22Rv1 (cell line): Measurements from ENCODE around the gene CDC42.
A peak's percentile ranks its signal among the peaks of the same experiment; 100 is the strongest.
"Not testable (repeated sequence)": the region's sequence is repeated elsewhere in the genome, so short reads cannot be mapped to it uniquely, and the experiment has no call there.

Experiments used
- H3K27ac ChIP-seq: fragments of 450-650 bp; 2 replicates; pipeline ENCODE4 v1.5.1; 2017
- CTCF ChIP-seq: fragments of 450-650 bp; IDR thresholded peaks from 2 replicates; pipeline ENCODE4 v1.5.1; 2017; ENCODE audit warnings: mild to moderate bottlenecking
- ZFX ChIP-seq: fragments of 450-650 bp; IDR thresholded peaks from 2 replicates; pipeline ENCODE4 v1.6.1; 2017; ENCODE audit warnings: antibody characterized with exemption, borderline replicate concordance

The CDC42 gene

GRCh38 chr1:22052115-22053016 is at the start of gene CDC42:
Gene CDC42, plus strand, starts transcription at chr1:22052709. Its CDS starts 25,770 bp downstream, at chr1:22078479.
- peak within 1 kb of the TSS; percentile 90 for H3K27ac ChIP-seq

GRCh38 chr1:22002875-22003274 is 49.6 kb upstream of the CDC42 start:
- not testable (repeated sequence) for H3K27ac ChIP-seq

More at GRCh38 chr1:22052115-22053016, at the start of gene CDC42:
- TF ChIP-seq CTCF, result no peak
- TF ChIP-seq ZFX, result no peak

GRCh38 chr1:22003959-22004358 is 48.5 kb upstream of the CDC42 start:
- H3K27ac ChIP-seq, result not testable (repeated sequence)

GRCh38 chr1:22005261-22006149 is 47.0 kb upstream of the CDC42 start:
- TF ChIP-seq CTCF, result peak; percentile 50
- H3K27ac ChIP-seq, result not testable (repeated sequence)

- not testable (repeated sequence) for H3K27ac ChIP-seq
Measured at GRCh38 chr1:22006736-22007135, 45.8 kb upstream of the CDC42 start.

GRCh38 chr1:22007262-22007661 is 45.2 kb upstream of the CDC42 start:
- H3K27ac ChIP-seq, result not testable (repeated sequence)

- not testable (repeated sequence) for H3K27ac ChIP-seq
Measured at GRCh38 chr1:22009566-22009965, 42.9 kb upstream of the CDC42 start.

GRCh38 chr1:22012752-22013151 is 39.8 kb upstream of the CDC42 start:
- H3K27ac ChIP-seq, result not testable (repeated sequence)

- not testable (repeated sequence) for H3K27ac ChIP-seq
Measured at GRCh38 chr1:22014575-22015206, 37.8 kb upstream of the CDC42 start.

GRCh38 chr1:22018583-22019559 is 33.6 kb upstream of the CDC42 start:
- no peak overlapping the region for H3K27ac ChIP-seq

More at GRCh38 chr1:22018583-22019559, 33.6 kb upstream of the CDC42 start:
- TF ChIP-seq CTCF, result 0 out of 2 replicates have a peak, but pooled peaks have one; percentile 6
- TF ChIP-seq ZFX, result no peak
